B cell (primary cell): ENCODE data around the gene FRMD4A. TPM values are rescaled to one million over a fixed set of nuclear protein-coding genes. Genes with fewer than 3 reads are reported as not detected.
"Not testable (repeated sequence)": the region's sequence is repeated elsewhere in the genome, so short reads cannot be mapped to it uniquely, and the experiment has no call there.

Experiments
- ATAC-seq: fragments of 200-7000 bp; cut with Tn5 transposase; one replicate; pipeline ENCODE4 v1.10.0; 2021; ENCODE audit warnings: low read depth, mild to moderate bottlenecking, moderate number of reproducible peaks, moderate library complexity
- CTCF ChIA-PET: fragments of 350-600 bp; sonication (Branson Sonifier 250); formaldehyde crosslinking; loops from one replicate; lab custom pipeline; 2021; ENCODE audit warnings: antibody characterized with exemption, inconsistent platforms; lab: Charles Lee
- POLR2A ChIA-PET: fragments of 350-600 bp; sonication (Branson Sonifier 250); formaldehyde crosslinking; loops from one replicate; lab custom pipeline; 2021; ENCODE audit warnings: antibody characterized with exemption; lab: Charles Lee
- DNase-seq: peaks from one replicate; pipeline ENCODE4 v3.0.0; 2013
- H2AFZ ChIP-seq: 2 replicates; pipeline ENCODE4 v1.6.1; 2012; ENCODE audit warnings: mild to moderate bottlenecking, low read depth, low read length; ENCODE audit not compliant: insufficient read depth, poor library complexity, severe bottlenecking
- H3K27ac ChIP-seq, 2 donors: 1 replicate in 1 of 2; 2 replicates in 1 of 2; pipeline ENCODE4 v1.5.1; 2012 to 2013; ENCODE audit warnings: low read length in 2 of 2, mild to moderate bottlenecking in 2 of 2, moderate library complexity in 1 of 2
- H3K27me3 ChIP-seq, 4 experiments: fragments of 200-600 bp in 1 of 4; sonication (generic) in 1 of 4; replicated peaks in 1 of 4; 1 replicate in 2 of 4; 2 replicates in 2 of 4; pipeline versions ENCODE4 v1.6.1 to v1.7.0; 2013 to 2016; ENCODE audit warnings: low read length in 3 of 4, mild to moderate bottlenecking in 2 of 4, mixed read lengths in 1 of 4, moderate library complexity in 1 of 4; ENCODE audit not compliant: insufficient read depth in 4 of 4, control insufficient read depth in 3 of 4; ENCODE audit errors: control extremely low read depth in 1 of 4
- H3K36me3 ChIP-seq, 2 experiments: replicated peaks in 1 of 2; 1 replicate in 1 of 2; 2 replicates in 1 of 2; pipeline versions ENCODE4 v1.6.1 to v1.7.1; 2013; ENCODE audit warnings: low read length in 1 of 2; ENCODE audit not compliant: insufficient read depth in 2 of 2, control insufficient read depth in 1 of 2; ENCODE audit errors: control extremely low read depth in 1 of 2, extremely low read depth in 1 of 2
- H3K4me1 ChIP-seq, 2 donors: fragments of 200-600 bp in 1 of 2; sonication (generic) in 1 of 2; 1 replicate in 1 of 2; 2 replicates in 1 of 2; pipeline versions ENCODE4 v1.5.1 to v1.6.1; 2013 to 2017; ENCODE audit warnings: low read length in 2 of 2; ENCODE audit not compliant: control insufficient read depth in 2 of 2, insufficient read depth in 2 of 2
- H3K4me2 ChIP-seq: replicated peaks from 2 replicates; pipeline ENCODE3; 2012; ENCODE audit warnings: mild to moderate bottlenecking, low read depth, low read length; ENCODE audit not compliant: poor library complexity, severe bottlenecking
- H3K4me3 ChIP-seq, 5 experiments: fragments of 200-600 bp in 1 of 5; sonication (generic) in 1 of 5; 1 replicate in 3 of 5; 2 replicates in 2 of 5; pipeline versions ENCODE4 v1.5.1 to v1.7.0; 2011 to 2016; ENCODE audit warnings: low read length in 4 of 5, mild to moderate bottlenecking in 4 of 5, low read depth in 2 of 5, control low read depth in 1 of 5, moderate library complexity in 1 of 5; ENCODE audit not compliant: insufficient read depth in 1 of 5; ENCODE audit errors: control extremely low read depth in 1 of 5, extremely low read depth in 1 of 5
- H3K79me2 ChIP-seq: fragments of 200-600 bp; sonication (generic); one replicate; pipeline ENCODE4 v1.6.0; 2016; ENCODE audit warnings: low read length; ENCODE audit not compliant: control insufficient read depth, insufficient read depth
- H3K9ac ChIP-seq: fragments of 200-600 bp; sonication (generic); 2 replicates; pipeline ENCODE4 v1.6.1; 2017; ENCODE audit warnings: mild to moderate bottlenecking, low read length, moderate library complexity
- H3K9me3 ChIP-seq, 3 donors: one replicate each; pipeline versions ENCODE4 v1.6.1 to v1.7.1; 2013; ENCODE audit warnings: low read length in 2 of 3; ENCODE audit not compliant: control insufficient read depth in 2 of 3, insufficient read depth in 1 of 3; ENCODE audit errors: control extremely low read depth in 1 of 3
- H4K20me1 ChIP-seq: 2 replicates; pipeline ENCODE4 v1.6.0; 2012; ENCODE audit warnings: mild to moderate bottlenecking, low read length; ENCODE audit not compliant: insufficient read depth, control insufficient read depth, poor library complexity, severe bottlenecking
- H3K27ac Mint-ChIP-seq: one replicate; pipeline ENCODE4 v1.8.0; 2021; ENCODE audit warnings: mixed read lengths
- H3K27me3 Mint-ChIP-seq: one replicate; pipeline ENCODE4 v1.8.0; 2021; ENCODE audit warnings: mixed read lengths
- H3K4me1 Mint-ChIP-seq: one replicate; pipeline ENCODE4 v1.8.0; 2021; ENCODE audit warnings: mixed read lengths
- H3K4me3 Mint-ChIP-seq: one replicate; pipeline ENCODE4 v1.8.0; 2021; ENCODE audit warnings: mixed read lengths
- H3K9me3 Mint-ChIP-seq: one replicate; pipeline ENCODE4 v1.8.0; 2022; ENCODE audit warnings: mixed read lengths; ENCODE audit not compliant: insufficient read depth
- CTCF ChIP-seq: fragments of 200-600 bp; IDR thresholded peaks from one replicate; pipeline ENCODE4 v1.8.0; 2022; ENCODE audit warnings: antibody characterized with exemption, mild to moderate bottlenecking
- EZH2 ChIP-seq: IDR thresholded peaks from 2 replicates; pipeline ENCODE4 v1.6.1; 2012; ENCODE audit warnings: borderline replicate concordance, low read depth, mild to moderate bottlenecking, moderate library complexity, low read length; ENCODE audit not compliant: insufficient read depth, poor library complexity, severe bottlenecking
- WGBS: methylation state at CpG from one replicate; pipeline ENCODE4 v1.1.5; 2013; ENCODE audit warnings: missing lambda C conversion rate; ENCODE audit not compliant: insufficient coverage; 5-methylcytosine and 5-hydroxymethylcytosine counted together
- intact Hi-C: fragments of 100-400 bp; cut with micrococcal nuclease; formaldehyde crosslinking; loops from one replicate; pipeline ENCODE4 v1.10.0; 2022
- polyA plus RNA-seq: library from polyadenylated mRNA; depleted of rRNA; stranded (reverse); fragments of >200 nt; gene quantifications from 2 replicates; pipeline ENCODE4 v1.2.3, GENCODE V29; 2012
- total RNA-seq, 2 donors: library from RNA; stranded (reverse); fragments of 120-200 nt in 1 of 2; gene quantifications; 1 replicate in 1 of 2; 2 replicates in 1 of 2; pipeline versions ENCODE4 v1.2.3 to v1.2.4, GENCODE V29; 2013 to 2022

The FRMD4A gene
- total and polyA plus RNA-seq, 2 donors (not counting 1 experiment from before 2014, with no cell fraction given) = 0.76 to 3.4 TPM

DNA sequence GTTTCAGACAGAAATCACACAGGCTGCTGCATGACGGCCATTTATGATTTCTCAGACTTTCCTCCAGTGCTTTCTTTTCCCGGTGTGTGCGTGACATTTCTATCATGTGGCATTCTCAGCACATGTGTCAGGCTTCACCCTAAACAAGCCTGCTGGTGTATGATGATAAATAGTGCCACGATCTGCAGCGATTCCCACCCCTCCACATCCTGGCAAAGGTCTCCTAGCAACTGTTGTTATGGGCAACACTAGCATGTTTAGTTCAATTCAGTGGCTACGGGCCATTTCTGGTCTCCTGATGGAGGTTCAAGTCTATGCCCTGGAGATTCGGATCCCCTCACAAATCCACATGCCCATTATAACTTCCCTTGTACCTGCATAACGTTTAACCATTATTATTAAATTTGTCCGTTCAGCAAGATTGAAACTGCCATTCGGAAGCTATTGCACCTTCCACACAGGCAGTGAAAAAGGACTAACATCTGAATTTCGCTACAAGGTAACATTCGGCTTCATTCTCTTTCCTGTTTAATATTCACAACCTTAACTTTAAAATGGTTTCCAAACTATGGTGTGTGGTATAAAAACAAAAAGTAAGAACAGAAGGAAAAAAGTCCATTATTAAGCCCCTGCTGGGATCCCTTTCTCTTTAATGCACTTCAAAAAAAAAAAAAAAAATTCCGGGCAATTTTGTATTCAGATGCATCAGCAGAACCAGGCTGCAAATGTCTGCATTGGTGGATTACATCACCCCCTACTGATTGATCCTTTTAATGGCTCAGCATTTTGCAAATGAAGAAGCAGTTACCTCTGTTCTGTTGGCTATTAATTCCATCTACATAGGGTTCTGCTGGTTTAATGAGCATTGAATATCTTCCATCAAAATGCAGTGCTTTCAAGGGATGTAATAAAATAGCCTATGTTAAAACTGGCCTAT is 90.2 kb downstream of the FRMD4A start:
- no peak for DNase-seq
- H3K9ac ChIP-seq = no peak overlapping the region
- H3K27ac ChIP-seq = no peak overlapping the region
- H3K27me3 ChIP-seq = peaks cover 0 to 7% (median 1%) of the 10 kb centered on the region in 4 experiments
- 43% methylated on average over 7 of the region's 13 CpGs for WGBS
- no peak overlapping the region for H3K27ac Mint-ChIP-seq
- H3K4me1 Mint-ChIP-seq = no peaks in the 10 kb centered on the region
- H3K36me3 ChIP-seq = no peaks in the 10 kb centered on the region
- H3K27me3 Mint-ChIP-seq = peaks cover 25% of the 10 kb centered on the region
- H3K4me2 ChIP-seq = no peak overlapping the region
- no peak for ATAC-seq
- H4K20me1 ChIP-seq = no peaks in the 10 kb centered on the region
- no peak overlapping the region for H2AFZ ChIP-seq
- intact Hi-C loops = no loop called here
- H3K4me1 ChIP-seq = no peaks in the 10 kb centered on the region
- H3K9me3 Mint-ChIP-seq = peaks cover 4% of the 10 kb centered on the region
- H3K9me3 ChIP-seq = peaks cover 4 to 8% (median 7%) of the 10 kb centered on the region in 3 donors
- H3K4me3 ChIP-seq = no peak overlapping the region
- TF ChIP-seq CTCF = no peak
- no peak for TF ChIP-seq EZH2
- ChIA-PET POLR2A (no interaction called here), CTCF (no interaction called here)
- no peak overlapping the region for H3K4me3 Mint-ChIP-seq
- H3K79me2 ChIP-seq = no peaks in the 10 kb centered on the region

GRCh38 chr10:14238659-14239058 is 92.1 kb downstream of the FRMD4A start:
- H2AFZ ChIP-seq, H3K4me3 Mint-ChIP-seq, H4K20me1 ChIP-seq, H3K79me2 ChIP-seq, CTCF ChIA-PET, H3K4me1 ChIP-seq, H3K9ac ChIP-seq, H3K27ac ChIP-seq, H3K27ac Mint-ChIP-seq, ATAC-seq, intact Hi-C loops, H3K9me3 Mint-ChIP-seq, H3K4me2 ChIP-seq, H3K4me1 Mint-ChIP-seq, DNase-seq, H3K4me3 ChIP-seq, H3K9me3 ChIP-seq, H3K36me3 ChIP-seq, POLR2A ChIA-PET, H3K27me3 ChIP-seq: not testable (repeated sequence)
- no CpG with 5 or more reads among the region's 3 CpGs for WGBS
- peaks cover 37% of the 10 kb centered on the region for H3K27me3 Mint-ChIP-seq
